A673 (cell line): Measurements from ENCODE around the gene FOXO1. TPM values are rescaled to one million over a fixed set of nuclear protein-coding genes. Genes with fewer than 3 reads are reported as not detected.

ENCODE experiments used
- BruUV-seq: library from RNA; stranded (reverse); fragments of 400-500 nt; replicated peaks from 2 replicates; lab custom pipeline; 2021; lab: Mats Ljungman, UMichigan
- CTCF ChIA-PET: fragments of 300-600 bp; sonication (Branson Sonifier 250); formaldehyde crosslinking; loops from one replicate; lab custom pipeline; 2022; ENCODE audit warnings: antibody characterized with exemption; lab: Charles Lee
- POLR2A ChIA-PET: fragments of 300-600 bp; sonication (Branson Sonifier 250); formaldehyde crosslinking; loops from one replicate; lab custom pipeline; 2022; ENCODE audit warnings: antibody characterized with exemption; ENCODE audit not compliant: low non-redundant PET; lab: Charles Lee
- DNase-seq: peaks from one replicate; pipeline ENCODE4 v3.0.0-alpha.2; 2015; ENCODE audit warnings: low spot score
- H3K27ac ChIP-seq: fragments of 200-600 bp; sonication (generic); 2 replicates; pipeline ENCODE4 v1.5.1; 2016; ENCODE audit warnings: mixed run types, low read depth, mild to moderate bottlenecking, mixed read lengths, antibody characterized with exemption, low read length; ENCODE audit not compliant: poor library complexity, severe bottlenecking
- H3K27me3 ChIP-seq: fragments of 200-600 bp; sonication (generic); replicated peaks from 2 replicates; pipeline ENCODE4 v1.6.1; 2017; ENCODE audit warnings: mixed run types, low read depth, mild to moderate bottlenecking, mixed read lengths, antibody characterized with exemption, low read length; ENCODE audit not compliant: insufficient read depth, poor library complexity
- H3K36me3 ChIP-seq: fragments of 200-600 bp; sonication (generic); 2 replicates; pipeline ENCODE4 v1.6.1; 2016; ENCODE audit warnings: mixed run types, mild to moderate bottlenecking, mixed read lengths, antibody characterized with exemption, low read length; ENCODE audit not compliant: insufficient read depth, poor library complexity, severe bottlenecking
- H3K4me1 ChIP-seq: fragments of 200-600 bp; sonication (generic); 2 replicates; pipeline ENCODE4 v1.6.1; 2017; ENCODE audit warnings: mixed run types, mild to moderate bottlenecking, mixed read lengths, antibody characterized with exemption, low read length; ENCODE audit not compliant: insufficient read depth, poor library complexity, severe bottlenecking
- H3K4me3 ChIP-seq: fragments of 200-600 bp; sonication (generic); 2 replicates; pipeline ENCODE4 v1.5.1; 2016; ENCODE audit warnings: low read depth, mixed run types, mild to moderate bottlenecking, mixed read lengths, low read length; ENCODE audit not compliant: poor library complexity, severe bottlenecking
- H3K9me3 ChIP-seq: fragments of 200-600 bp; sonication (generic); 2 replicates; pipeline ENCODE4 v1.6.1; 2016; ENCODE audit warnings: mixed run types, low read depth, mild to moderate bottlenecking, mixed read lengths, antibody characterized with exemption, low read length; ENCODE audit not compliant: poor library complexity, severe bottlenecking
- CTCF ChIP-seq: fragments of 300-800, 200-600 bp; sonication (generic); conservative IDR thresholded peaks from 2 replicates; pipeline ENCODE4 v1.5.1; 2017; ENCODE audit warnings: low read depth, mild to moderate bottlenecking, antibody characterized with exemption, low read length, moderate library complexity, mixed read lengths
- EZH2 ChIP-seq: fragments of 200-600 bp; sonication (generic); IDR thresholded peaks from 2 replicates; pipeline ENCODE4 v1.6.1; 2017; ENCODE audit warnings: borderline replicate concordance, low read depth, mild to moderate bottlenecking, mixed read lengths, antibody characterized with exemption, low read length; ENCODE audit not compliant: poor library complexity, severe bottlenecking
- intact Hi-C: fragments of 100-400 bp; cut with micrococcal nuclease; formaldehyde crosslinking; loops from one replicate; pipeline ENCODE4 v1.10.0; 2022; ENCODE audit not compliant: unreplicated experiment
- total RNA-seq: library from RNA; stranded (reverse); gene quantifications from 2 replicates; pipeline ENCODE4 v1.2.3, GENCODE V29; 2021

The FOXO1 gene
- total RNA-seq, 1 experiment from 2014 or later = 2.9 TPM

- intact Hi-C loops = no loop called here
- POLR2A ChIA-PET = no interaction called here
- no peak overlapping the region for H3K4me3 ChIP-seq
- no peak for DNase-seq
- no peaks in the 10 kb centered on the region for H3K4me1 ChIP-seq
- H3K27me3 ChIP-seq = no peaks in the 10 kb centered on the region
- TF ChIP-seq EZH2 (no peak), CTCF (no peak)
- BruUV-seq = no TSS peak
- CTCF ChIA-PET = no interaction called here
- no peaks in the 10 kb centered on the region for H3K9me3 ChIP-seq
- H3K36me3 ChIP-seq = no peaks in the 10 kb centered on the region
- H3K27ac ChIP-seq = no peak overlapping the region
Observed at GRCh38 chr13:40568246-40569023, 98.0 kb downstream of the FOXO1 start.

- Histone ChIP-seq H3K4me3 (no peak overlapping the region), H3K27ac (no peak overlapping the region), H3K4me1 (no peaks in the 10 kb centered on the region), H3K9me3 (no peaks in the 10 kb centered on the region), H3K27me3 (no peaks in the 10 kb centered on the region), H3K36me3 (no peaks in the 10 kb centered on the region)
- ChIA-PET CTCF (no interaction called here), POLR2A (no interaction called here)
- no peak for TF ChIP-seq EZH2
- no peak for TF ChIP-seq CTCF
- BruUV-seq = no TSS peak
- intact Hi-C loops = no loop called here
- no peak for DNase-seq
Observed at GRCh38 chr13:40566811-40567210, 99.6 kb downstream of the FOXO1 start.

- no TSS peak for BruUV-seq
Observed at GRCh38 chr13:40565282-40566148, 100.9 kb downstream of the FOXO1 start.

More at GRCh38 chr13:40565282-40566148, 100.9 kb downstream of the FOXO1 start:
- intact Hi-C loops = no loop called here
- Histone ChIP-seq H3K4me1 (no peaks in the 10 kb centered on the region), H3K27ac (no peak overlapping the region), H3K36me3 (no peaks in the 10 kb centered on the region), H3K9me3 (no peaks in the 10 kb centered on the region), H3K4me3 (no peak overlapping the region), H3K27me3 (no peaks in the 10 kb centered on the region)
- DNase-seq = no peak
- ChIA-PET POLR2A (no interaction called here), CTCF (no interaction called here)
- TF ChIP-seq CTCF (no peak), EZH2 (no peak)
